Stimulated activated CD4-positive, alpha-beta T cell treated with anti-CD3 and anti-CD28 coated beads, Interleukin-1b, Interleukin-23, amount 100 ng/mL, for 4 hours (primary cell): ENCODE data around the gene CYB561D1.

Experiments used
- DNase-seq, 2 donors: peaks; one replicate each; pipeline ENCODE4 v3.0.0-alpha.2; 2020; ENCODE audit warnings: low read depth in 2 of 2

Gene CYB561D1

GRCh38 chr1:109529881-109530456 lies 36.1 kb downstream of the CYB561D1 start:
- DNase-seq = no peak

DNA sequence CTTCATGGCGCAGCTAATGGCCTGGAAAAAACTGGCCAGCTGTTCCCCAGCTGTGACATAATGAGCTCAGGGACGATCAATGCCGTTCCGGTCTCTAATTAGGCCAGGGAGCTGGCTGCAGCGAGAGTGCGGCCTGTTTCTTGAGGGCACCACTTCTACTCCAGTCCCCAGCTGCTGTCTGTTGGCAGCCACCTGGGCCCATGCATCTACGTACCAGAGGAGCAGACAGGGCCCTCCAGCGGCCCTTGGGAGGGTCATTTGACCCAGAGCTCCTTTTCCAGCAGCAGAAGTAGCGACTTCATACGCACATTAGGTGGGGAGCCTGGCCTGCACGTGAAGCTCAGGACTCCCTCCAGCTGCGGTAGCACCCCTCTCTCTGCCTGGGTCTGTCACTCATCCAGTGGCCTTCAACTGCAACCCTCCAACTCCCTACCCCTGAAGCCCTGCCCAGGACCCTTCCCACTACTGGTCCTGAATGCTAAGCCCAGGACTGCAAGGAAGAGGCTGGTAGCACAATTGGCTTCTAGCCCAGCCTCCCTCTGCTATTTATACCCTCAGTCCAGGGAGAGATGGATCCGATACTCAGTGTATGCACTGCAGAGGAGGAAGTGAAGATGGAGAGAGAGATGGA lies 36.7 kb downstream of the CYB561D1 start:
- DNase-seq = no peak

DNA sequence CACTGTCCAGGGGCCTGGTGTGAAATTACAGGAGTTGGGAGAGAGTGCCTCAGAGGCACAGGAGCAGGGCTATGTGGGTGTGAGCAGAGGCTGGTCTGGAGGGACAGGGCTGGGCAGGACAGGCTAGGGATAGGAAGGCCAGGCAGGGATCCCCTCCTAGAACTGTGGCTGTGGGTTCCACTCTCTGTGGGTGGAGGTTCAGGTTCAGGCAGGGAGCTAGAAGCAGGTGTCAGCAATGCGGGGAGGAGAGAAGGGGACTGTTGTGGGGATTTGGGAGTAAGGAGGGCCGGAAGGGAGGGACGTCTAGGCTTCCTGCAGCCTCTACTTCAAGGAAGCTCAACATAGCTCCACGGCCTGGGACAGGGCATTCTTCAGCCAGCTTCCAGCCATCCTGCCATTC lies 37.5 kb downstream of the CYB561D1 start:
- no peak for DNase-seq

DNA sequence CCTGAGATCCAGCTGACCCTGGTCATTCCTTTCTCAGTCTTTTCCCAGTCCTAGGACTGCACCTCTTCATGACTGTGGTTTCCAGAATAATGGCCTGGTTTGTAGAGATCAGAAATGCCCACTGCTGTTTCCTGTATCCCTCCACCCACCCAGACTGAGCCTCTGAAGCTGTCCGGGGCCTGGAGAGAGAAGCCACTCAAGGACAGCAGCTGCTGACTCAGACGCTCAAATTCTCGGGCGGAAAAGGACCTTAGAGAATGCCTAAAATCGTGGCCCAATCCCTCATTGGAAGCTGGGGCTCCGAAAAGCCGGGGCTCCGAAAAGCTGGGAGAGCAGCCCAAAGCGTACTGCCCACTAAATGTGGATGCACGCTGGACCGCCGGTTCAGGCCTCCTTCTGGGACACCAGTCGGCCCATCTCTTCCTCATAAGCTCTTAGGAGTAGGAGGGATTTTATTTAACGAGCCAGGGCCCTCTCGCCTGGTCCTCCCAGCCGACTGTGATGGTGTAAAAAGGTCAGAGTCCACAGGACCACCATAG lies 38.0 kb downstream of the CYB561D1 start:
- no peak for DNase-seq

DNA sequence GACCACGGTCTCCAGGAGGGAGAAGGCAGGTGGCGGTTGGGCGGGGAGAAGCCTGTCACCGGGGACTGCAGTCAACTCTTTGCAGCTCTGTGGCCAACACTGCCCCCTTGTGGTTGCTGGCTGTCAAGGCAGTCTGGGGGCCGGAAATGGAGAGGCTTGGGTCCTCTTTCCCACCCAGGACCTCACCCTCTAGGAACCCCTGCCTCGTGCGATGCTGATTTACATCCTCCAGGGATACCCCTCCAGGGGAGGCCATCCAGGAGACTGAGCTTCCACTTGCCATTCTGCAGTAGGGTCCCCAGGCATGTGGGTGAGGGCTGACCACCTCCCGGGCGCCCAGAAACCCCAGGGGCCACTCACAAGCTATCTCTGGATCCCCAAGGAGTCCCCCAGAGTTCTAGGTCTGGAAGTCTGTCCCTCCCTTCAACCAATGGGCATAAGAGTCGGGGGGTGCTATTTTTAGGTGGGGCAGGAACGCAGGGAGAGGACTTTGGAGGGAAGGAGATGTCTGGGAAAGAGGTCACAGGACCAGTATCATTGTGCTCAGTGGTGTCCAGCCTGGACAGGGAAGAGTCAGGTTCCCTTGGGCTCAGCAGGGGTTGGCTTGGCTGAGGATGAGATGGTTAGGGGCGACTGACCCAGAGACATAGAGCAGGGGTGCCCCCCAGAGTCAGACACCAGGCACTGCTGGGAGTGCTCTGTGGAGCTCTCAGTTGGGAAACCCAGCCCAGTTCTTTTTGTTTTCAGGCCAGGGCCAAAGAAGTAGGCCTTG lies 38.7 kb downstream of the CYB561D1 start:
- peak; percentile 87 to 91 for DNase-seq

- DNase-seq = no peak
These were observed 40.5 kb downstream of the CYB561D1 start for GRCh38 chr1:109534307-109534858.

DNA sequence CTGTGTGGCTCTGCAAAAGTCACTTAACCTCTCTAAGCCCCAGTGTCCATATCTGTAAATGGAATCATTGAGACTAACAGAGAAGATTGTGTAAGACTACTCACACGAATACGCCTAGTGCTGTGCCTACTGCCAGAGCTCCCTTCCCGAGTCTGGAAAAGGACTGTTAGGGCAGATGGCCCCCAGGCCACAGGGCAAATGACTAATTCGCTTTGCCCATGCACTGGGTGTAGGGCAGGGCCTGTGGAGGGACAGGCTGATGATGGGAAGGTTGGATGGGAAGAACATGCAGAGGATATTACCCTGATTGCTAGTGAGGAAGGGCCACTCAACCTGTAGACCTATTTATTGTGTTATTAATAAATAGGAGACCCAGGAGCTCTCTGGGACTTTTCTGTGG lies 41.6 kb downstream of the CYB561D1 start:
- DNase-seq = no peak

GRCh38 chr1:109535971-109536491 lies 42.1 kb downstream of the CYB561D1 start:
- no peak for DNase-seq

GRCh38 chr1:109537450-109538178 lies 43.7 kb downstream of the CYB561D1 start:
- DNase-seq = no peak

- no peak for DNase-seq
These were observed 45.1 kb downstream of the CYB561D1 start for GRCh38 chr1:109538827-109539555.

DNA sequence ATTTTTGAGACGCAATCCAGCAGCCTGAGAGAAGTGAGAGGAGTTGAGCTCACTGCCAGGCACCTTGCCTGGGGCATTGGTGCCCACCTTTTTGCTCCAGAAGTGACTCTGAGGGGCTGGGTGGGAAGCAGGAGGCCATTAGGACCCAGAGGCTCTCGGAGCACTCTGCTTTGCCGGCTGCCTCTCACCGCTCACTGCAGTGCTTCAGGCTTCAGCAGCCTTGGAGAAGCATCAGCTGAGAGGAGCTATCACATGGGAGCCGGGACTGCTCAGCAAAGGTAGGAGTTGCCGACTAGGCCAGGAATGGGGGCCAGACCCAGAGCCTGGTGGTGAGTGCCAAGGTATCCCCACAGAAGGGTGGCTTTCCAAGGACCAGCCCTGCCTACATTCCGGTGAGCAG lies 45.8 kb downstream of the CYB561D1 start, which contains the start of gene GPR61:
GPR61 (plus strand) TSS at position 197 of the 400 bp plus-strand sequence. CDS start 3,151 bp downstream, outside the sequence.
- no peak for DNase-seq

GRCh38 chr1:109541102-109541501 lies 47.2 kb downstream of the CYB561D1 start:
- DNase-seq = no peak

DNA sequence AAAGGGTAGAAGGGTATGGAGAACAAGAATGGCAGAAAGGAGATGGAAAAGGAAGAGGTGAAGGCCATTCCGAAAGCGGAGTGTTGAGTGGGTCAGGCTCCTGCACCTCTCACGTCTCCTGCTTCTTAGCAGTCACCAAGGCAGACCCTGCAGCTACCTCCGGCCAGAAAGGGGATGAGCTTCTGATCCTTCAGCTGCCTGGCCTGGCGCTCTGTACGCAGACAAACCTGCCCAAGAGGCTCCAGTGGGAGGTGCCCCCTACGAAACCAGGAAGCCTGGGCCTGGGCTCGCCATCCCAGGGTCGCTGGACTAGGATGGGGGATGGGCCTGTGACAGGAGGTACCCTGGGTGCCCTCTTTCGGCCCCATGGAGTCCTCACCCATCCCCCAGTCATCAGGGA lies 48.8 kb downstream of the CYB561D1 start:
- DNase-seq = no peak

DNA sequence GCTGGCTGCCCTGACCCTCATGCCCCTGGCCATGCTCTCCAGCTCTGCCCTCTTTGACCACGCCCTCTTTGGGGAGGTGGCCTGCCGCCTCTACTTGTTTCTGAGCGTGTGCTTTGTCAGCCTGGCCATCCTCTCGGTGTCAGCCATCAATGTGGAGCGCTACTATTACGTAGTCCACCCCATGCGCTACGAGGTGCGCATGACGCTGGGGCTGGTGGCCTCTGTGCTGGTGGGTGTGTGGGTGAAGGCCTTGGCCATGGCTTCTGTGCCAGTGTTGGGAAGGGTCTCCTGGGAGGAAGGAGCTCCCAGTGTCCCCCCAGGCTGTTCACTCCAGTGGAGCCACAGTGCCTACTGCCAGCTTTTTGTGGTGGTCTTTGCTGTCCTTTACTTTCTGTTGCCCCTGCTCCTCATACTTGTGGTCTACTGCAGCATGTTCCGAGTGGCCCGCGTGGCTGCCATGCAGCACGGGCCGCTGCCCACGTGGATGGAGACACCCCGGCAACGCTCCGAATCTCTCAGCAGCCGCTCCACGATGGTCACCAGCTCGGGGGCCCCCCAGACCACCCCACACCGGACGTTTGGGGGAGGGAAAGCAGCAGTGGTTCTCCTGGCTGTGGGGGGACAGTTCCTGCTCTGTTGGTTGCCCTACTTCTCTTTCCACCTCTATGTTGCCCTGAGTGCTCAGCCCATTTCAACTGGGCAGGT lies 49.5 kb downstream of the CYB561D1 start:
- DNase-seq = no peak

GRCh38 chr1:109543988-109544735 lies 50.3 kb downstream of the CYB561D1 start:
- no peak for DNase-seq

DNA sequence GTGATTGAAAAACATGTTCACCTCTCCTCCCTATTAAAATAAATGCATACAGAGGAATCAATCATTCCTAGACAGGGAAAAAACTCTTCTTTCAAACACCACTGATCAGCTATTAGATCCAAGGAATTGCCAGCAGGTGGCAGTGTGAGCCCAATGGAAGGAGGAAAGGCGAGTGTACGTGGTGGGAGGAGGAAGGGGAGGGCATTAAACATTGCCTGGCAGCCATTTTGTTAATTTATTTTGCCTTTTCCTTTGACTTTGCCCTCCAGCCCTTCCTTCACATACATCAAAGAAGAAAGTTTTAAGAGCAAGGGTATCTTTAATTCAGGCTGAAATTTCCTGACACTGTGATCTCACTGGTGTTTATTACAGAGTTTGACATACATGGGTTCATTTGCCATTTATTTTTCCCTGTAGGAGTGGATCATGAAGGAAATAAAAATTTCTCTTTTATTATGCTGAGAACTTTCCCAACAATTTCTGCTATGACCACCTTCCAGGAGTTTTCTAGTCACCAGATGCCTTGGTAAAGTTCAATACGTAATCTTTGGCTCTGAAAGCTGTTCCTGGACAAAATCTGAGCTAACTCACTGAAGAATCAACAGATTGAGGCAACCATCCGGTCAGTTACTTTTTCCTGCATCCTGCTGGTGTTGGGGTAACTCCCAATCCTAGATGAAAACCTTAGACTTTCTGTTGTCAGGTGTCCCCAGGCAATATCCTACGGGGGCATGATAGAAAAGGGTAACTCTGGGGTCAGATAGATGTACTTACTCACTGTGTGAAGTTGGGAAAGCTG lies 52.6 kb downstream of the CYB561D1 start:
- peak; percentile 74 to 86 for DNase-seq

DNA sequence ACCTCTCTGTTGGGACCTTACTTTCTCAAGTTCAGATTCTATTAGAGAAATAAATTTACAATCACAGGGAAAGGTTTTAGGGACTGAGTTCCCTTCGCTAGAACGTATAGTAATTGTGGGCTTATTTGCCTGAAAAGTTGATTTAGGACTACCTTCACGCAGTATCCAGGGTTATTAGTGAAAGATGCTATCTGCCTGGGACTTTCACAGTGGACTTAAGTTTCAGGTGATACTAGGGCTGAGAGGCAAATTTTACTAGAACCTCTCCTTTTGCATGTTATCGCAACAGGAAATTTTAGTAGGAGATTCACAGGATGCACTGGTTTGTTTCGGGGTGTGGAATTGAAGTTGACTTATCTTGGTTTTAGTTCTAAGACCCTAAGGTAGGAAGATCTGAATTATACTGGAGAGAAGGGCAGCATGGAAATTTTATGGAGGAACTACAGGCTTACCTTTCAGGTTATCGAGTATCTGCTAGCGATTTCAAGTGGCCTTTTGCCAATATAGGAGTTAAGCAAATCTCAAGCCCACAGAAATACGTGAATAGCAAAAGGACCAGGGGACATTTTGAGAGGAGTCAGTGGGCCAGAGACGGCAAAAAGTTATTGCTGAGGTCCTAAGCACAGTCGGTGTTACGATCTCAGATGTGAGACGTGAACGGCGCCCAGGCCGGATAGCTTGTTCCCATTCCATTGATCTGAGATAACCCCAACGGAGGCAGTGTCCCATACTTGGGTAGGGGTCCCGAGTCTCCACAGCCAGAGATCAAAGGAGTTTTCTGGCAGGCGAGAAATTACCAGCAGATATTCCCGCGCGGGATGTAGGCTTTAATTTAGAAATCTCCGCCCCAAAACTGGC lies 53.8 kb downstream of the CYB561D1 start:
- DNase-seq = no peak
